ENCODE measurements around the gene RDH13. TPM values are rescaled to one million over a fixed set of nuclear protein-coding genes. Genes with fewer than 3 reads are reported as not detected.
"Not testable (repeated sequence)": the region's sequence is repeated elsewhere in the genome, so short reads cannot be mapped to it uniquely, and the experiment has no call there.

RDH13 gene
- polyA plus RNA-seq, 1 donor = 19.9 TPM

DNA sequence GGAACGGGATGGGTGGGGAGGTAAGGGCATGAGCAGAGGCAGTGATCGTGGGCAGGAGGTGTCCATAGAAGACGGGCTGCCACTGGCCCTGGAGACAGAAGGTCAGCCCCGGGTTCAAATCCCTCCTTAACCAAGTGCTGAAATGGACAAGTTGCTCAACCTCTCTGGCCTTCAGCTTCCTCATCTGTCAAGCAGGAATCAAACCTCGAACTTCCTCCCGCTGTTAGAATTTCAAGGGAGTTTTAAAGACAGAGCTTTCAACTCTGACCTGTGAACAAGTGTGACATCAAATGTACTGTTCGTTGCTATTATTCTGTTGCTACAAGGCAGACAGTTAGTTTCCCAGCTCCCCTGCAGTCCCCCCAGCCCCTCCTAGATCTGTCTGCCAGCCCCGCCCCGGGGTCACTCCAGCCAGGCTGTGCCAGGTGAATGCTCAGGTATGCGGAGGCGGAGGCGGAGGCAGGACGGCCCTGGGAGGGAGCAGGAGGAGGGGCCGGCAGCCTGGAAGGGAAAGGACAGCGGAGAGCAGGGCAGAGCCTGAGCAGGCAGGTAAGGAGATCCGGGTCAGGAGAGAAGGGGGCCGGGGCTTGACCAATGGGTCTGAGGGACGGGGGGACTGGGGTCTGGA lies 12.5 kb upstream of the RDH13 start, which contains the start of gene EPS8L1:
Gene EPS8L1, plus strand, starts transcription at position 499 of the 628 bp plus-strand sequence. CDS start 576 bp downstream, outside the sequence.
- 11% methylated on average over 4 of the region's 18 CpGs for WGBS (ENCODE audit: insufficient coverage, low lambda C conversion rate)
- peak within 1 kb of the TSS; percentile 8 for H3K27ac ChIP-seq (ENCODE audit: low read length)
- peaks cover 14% of the 10 kb centered on the region for H3K27me3 ChIP-seq (ENCODE audit: control insufficient read depth, insufficient read depth, low read length)
- H3K4me1 ChIP-seq (ENCODE audit: control insufficient read depth, insufficient read depth, low read length) = peaks cover 14% of the 10 kb centered on the region
- peak within 1 kb of the TSS; percentile 16 for H3K4me3 ChIP-seq (ENCODE audit: low read length)
- H3K9me3 ChIP-seq (ENCODE audit: control insufficient read depth, low read depth, low read length) = no peaks in the 10 kb centered on the region
- no peaks in the 10 kb centered on the region for H3K36me3 ChIP-seq (ENCODE audit: control insufficient read depth, insufficient read depth, low read length)
- peak; percentile 75 to 83 for DNase-seq

DNA sequence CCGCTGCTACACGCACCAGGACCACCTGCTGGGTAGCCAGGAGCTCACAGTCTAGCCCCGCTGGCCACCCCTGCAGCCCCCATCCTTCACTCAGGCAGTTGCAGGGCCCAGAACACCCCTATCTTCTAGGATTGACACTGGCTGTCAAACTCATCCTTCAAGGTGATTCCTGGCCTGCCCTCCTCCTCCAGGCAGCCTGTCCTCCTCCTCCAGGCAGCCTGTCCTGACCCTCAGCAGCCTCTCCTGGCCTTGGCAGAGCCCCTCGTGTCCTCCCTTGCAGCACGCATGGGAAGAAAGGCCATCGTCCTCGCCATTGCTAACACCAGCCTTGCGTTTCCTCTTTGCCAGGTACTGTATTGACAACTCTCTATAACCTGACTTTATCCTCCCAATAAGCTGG lies 9.0 kb upstream of the RDH13 start:
- no peaks in the 10 kb centered on the region for H3K36me3 ChIP-seq (ENCODE audit: control insufficient read depth, insufficient read depth, low read length)
- H3K4me1 ChIP-seq (ENCODE audit: control insufficient read depth, insufficient read depth, low read length) = peaks cover 10% of the 10 kb centered on the region
- no peak for DNase-seq
- H3K9me3 ChIP-seq (ENCODE audit: control insufficient read depth, low read depth, low read length) = no peaks in the 10 kb centered on the region
- no peak overlapping the region for H3K27ac ChIP-seq (ENCODE audit: low read length)
- no CpG with 5 or more reads among the region's 8 CpGs for WGBS (ENCODE audit: insufficient coverage, low lambda C conversion rate)
- no peak overlapping the region for H3K4me3 ChIP-seq (ENCODE audit: low read length)
- H3K27me3 ChIP-seq (ENCODE audit: control insufficient read depth, insufficient read depth, low read length) = peaks cover 16% of the 10 kb centered on the region

- Histone ChIP-seq H3K4me1 (ENCODE audit: control insufficient read depth, insufficient read depth, low read length) (peaks cover 10% of the 10 kb centered on the region), H3K36me3 (ENCODE audit: control insufficient read depth, insufficient read depth, low read length) (no peaks in the 10 kb centered on the region), H3K9me3 (ENCODE audit: control insufficient read depth, low read depth, low read length) (no peaks in the 10 kb centered on the region), H3K27ac (ENCODE audit: low read length) (no peak overlapping the region), H3K4me3 (ENCODE audit: low read length) (no peak overlapping the region), H3K27me3 (ENCODE audit: control insufficient read depth, insufficient read depth, low read length) (peaks cover 19% of the 10 kb centered on the region)
- no CpG with 5 or more reads among the region's 8 CpGs for WGBS (ENCODE audit: insufficient coverage, low lambda C conversion rate)
- DNase-seq = peak in 1 of 2 donors; percentile 67
Measured at GRCh38 chr19:55071129-55071502, 8.2 kb upstream of the RDH13 start.

GRCh38 chr19:55070466-55071128 lies 7.6 kb upstream of the RDH13 start:
- DNase-seq = no peak
- Histone ChIP-seq H3K4me1 (ENCODE audit: control insufficient read depth, insufficient read depth, low read length) (peaks cover 10% of the 10 kb centered on the region), H3K36me3 (ENCODE audit: control insufficient read depth, insufficient read depth, low read length) (no peaks in the 10 kb centered on the region), H3K27ac (ENCODE audit: low read length) (no peak overlapping the region), H3K9me3 (ENCODE audit: control insufficient read depth, low read depth, low read length) (no peaks in the 10 kb centered on the region), H3K27me3 (ENCODE audit: control insufficient read depth, insufficient read depth, low read length) (peaks cover 19% of the 10 kb centered on the region), H3K4me3 (ENCODE audit: low read length) (no peak overlapping the region)
- no CpG with 5 or more reads among the region's 10 CpGs for WGBS (ENCODE audit: insufficient coverage, low lambda C conversion rate)

GRCh38 chr19:55069865-55070197 lies 6.9 kb upstream of the RDH13 start:
- H3K4me1 ChIP-seq (ENCODE audit: control insufficient read depth, insufficient read depth, low read length) = peaks cover 5% of the 10 kb centered on the region
- H3K4me3 ChIP-seq (ENCODE audit: low read length) = no peak overlapping the region
- peaks cover 19% of the 10 kb centered on the region for H3K27me3 ChIP-seq (ENCODE audit: control insufficient read depth, insufficient read depth, low read length)
- H3K36me3 ChIP-seq (ENCODE audit: control insufficient read depth, insufficient read depth, low read length) = no peaks in the 10 kb centered on the region
- WGBS (ENCODE audit: insufficient coverage, low lambda C conversion rate) = no CpG with 5 or more reads among the region's 2 CpGs
- no peak for DNase-seq
- no peaks in the 10 kb centered on the region for H3K9me3 ChIP-seq (ENCODE audit: control insufficient read depth, low read depth, low read length)
- peak overlapping the region; percentile 55 for H3K27ac ChIP-seq (ENCODE audit: low read length)

DNA sequence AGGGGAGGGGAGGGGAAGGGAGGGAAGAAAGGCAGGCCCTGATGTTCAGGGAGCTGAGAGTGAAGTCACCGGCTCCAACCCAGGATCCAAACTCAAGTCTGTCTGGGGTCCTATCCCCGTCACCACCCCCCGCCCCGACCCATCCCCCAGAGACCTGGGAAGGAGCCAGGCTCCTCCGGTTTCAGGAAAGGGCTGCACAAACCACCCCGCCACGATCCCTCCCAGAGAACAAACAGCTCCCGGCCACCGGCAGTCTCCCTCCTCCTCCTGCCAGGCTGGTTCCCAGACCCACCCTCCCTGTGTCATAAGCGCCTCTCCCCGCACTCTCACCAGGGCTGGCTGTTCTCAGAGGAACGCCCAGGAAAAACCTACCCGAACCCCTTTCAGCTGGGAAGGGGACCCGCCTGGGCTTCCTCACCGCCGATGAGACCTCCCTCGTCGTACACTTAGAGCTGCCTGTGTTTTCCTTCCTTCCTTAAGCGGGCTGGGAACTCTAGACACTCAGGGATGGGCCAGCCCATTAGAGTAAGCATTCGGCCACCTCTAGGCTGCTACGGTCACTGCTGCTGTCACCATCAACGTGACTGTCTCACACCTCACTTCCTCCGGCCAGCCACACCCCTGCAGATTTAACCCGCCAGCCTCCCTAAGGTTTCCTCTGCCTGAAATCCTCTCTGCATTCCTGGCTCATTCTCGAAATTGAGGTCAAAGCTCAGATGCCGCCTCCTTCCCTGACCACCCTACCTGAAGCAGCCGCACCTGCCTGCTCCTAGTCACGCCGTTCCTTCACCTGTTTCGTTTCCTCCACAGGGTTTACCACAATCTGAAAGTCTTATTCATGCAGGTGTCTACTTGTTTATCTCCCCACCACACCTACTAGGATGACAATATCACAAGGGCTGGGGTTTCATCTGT lies 6.3 kb upstream of the RDH13 start:
- WGBS (ENCODE audit: insufficient coverage, low lambda C conversion rate) = no CpG with 5 or more reads among the region's 30 CpGs

DNA sequence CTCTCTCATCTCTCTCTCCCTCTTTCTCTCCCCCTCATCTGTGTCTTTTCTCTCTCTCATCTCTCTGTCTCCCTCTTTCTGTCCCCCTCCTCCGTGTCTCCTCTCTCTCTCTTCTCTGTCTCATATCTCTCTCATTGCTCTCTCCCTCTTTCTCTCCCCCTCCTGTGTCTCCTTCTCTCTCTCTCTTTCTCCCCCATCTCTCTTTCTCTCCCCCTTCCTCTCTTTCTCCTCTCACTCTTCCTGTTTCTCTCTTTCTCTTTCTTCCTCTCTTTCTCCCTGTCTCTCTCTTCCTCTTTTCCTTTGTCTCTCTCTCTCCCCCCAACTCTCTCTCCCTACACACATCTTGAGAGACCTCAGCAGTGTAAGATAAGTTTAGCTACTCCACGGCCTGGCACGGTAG lies 4.9 kb upstream of the RDH13 start:
- no peak for DNase-seq
- no peak overlapping the region for H3K27ac ChIP-seq (ENCODE audit: low read length)
- H3K9me3 ChIP-seq (ENCODE audit: control insufficient read depth, low read depth, low read length) = peaks cover 4% of the 10 kb centered on the region
- H3K4me1 ChIP-seq (ENCODE audit: control insufficient read depth, insufficient read depth, low read length) = peaks cover 5% of the 10 kb centered on the region
- H3K4me3 ChIP-seq (ENCODE audit: low read length) = no peak overlapping the region
- 8% methylated on average over 1 of the region's 3 CpGs for WGBS (ENCODE audit: insufficient coverage, low lambda C conversion rate)
- H3K27me3 ChIP-seq (ENCODE audit: control insufficient read depth, insufficient read depth, low read length) = peaks cover 19% of the 10 kb centered on the region
- H3K36me3 ChIP-seq (ENCODE audit: control insufficient read depth, insufficient read depth, low read length) = no peaks in the 10 kb centered on the region

More for the DNA sequence above, 6.3 kb upstream of the RDH13 start:
- Histone ChIP-seq H3K27ac (ENCODE audit: low read length) (peak overlapping the region; percentile 55), H3K36me3 (ENCODE audit: control insufficient read depth, insufficient read depth, low read length) (no peaks in the 10 kb centered on the region), H3K4me3 (ENCODE audit: low read length) (peak overlapping the region; percentile 7), H3K4me1 (ENCODE audit: control insufficient read depth, insufficient read depth, low read length) (peaks cover 5% of the 10 kb centered on the region), H3K9me3 (ENCODE audit: control insufficient read depth, low read depth, low read length) (no peaks in the 10 kb centered on the region), H3K27me3 (ENCODE audit: control insufficient read depth, insufficient read depth, low read length) (peaks cover 19% of the 10 kb centered on the region)
- DNase-seq = peak; percentile 77 to 91

DNA sequence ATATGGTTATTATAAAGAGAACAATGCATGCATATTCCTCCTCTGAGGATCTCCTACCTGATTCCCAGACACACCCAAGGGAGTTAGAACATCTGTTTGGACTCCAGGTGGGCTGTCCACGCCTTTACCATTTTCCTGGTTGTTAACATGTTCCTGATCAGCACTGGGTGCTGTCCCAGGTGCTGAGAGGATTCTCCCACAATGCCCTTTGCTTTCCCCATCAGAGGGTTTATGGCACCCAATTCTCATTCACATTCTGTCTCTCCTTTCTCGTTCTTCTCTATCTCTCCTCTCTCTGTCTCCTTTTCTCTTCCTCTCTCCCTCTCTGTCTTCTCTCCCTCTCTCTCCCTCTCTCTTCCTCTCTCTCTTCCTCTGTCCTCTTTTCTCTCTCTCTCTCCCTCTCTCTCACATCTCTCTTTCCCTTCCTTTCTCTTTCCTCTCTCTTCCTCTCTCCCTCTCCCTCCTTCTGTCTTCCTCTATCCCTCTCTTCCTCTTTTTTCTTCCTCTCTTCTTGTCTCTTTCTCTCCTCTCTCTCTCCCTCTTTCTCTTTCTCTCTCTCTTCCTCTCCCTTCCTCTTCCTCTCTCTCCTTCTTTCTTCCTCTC lies 3.3 kb upstream of the RDH13 start:
- no peak overlapping the region for H3K4me3 ChIP-seq (ENCODE audit: low read length)
- H3K9me3 ChIP-seq (ENCODE audit: control insufficient read depth, low read depth, low read length) = peaks cover 4% of the 10 kb centered on the region
- DNase-seq = no peak
- H3K27me3 ChIP-seq (ENCODE audit: control insufficient read depth, insufficient read depth, low read length) = peaks cover 19% of the 10 kb centered on the region
- H3K36me3 ChIP-seq (ENCODE audit: control insufficient read depth, insufficient read depth, low read length) = no peaks in the 10 kb centered on the region
- WGBS (ENCODE audit: insufficient coverage, low lambda C conversion rate) = 29% methylated on average over 1 of the region's 2 CpGs
- no peak overlapping the region for H3K27ac ChIP-seq (ENCODE audit: low read length)
- H3K4me1 ChIP-seq (ENCODE audit: control insufficient read depth, insufficient read depth, low read length) = peaks cover 5% of the 10 kb centered on the region

GRCh38 chr19:55065516-55065915 lies 2.6 kb upstream of the RDH13 start:
- not testable (repeated sequence) for DNase-seq; H3K9me3 ChIP-seq (ENCODE audit: control insufficient read depth, low read depth, low read length); H3K36me3 ChIP-seq (ENCODE audit: control insufficient read depth, insufficient read depth, low read length); H3K4me3 ChIP-seq (ENCODE audit: low read length); H3K4me1 ChIP-seq (ENCODE audit: control insufficient read depth, insufficient read depth, low read length); H3K27ac ChIP-seq (ENCODE audit: low read length)
- H3K27me3 ChIP-seq (ENCODE audit: control insufficient read depth, insufficient read depth, low read length) = peaks cover 19% of the 10 kb centered on the region
- WGBS (ENCODE audit: insufficient coverage, low lambda C conversion rate) = no CpG with 5 or more reads among the region's 9 CpGs

GRCh38 chr19:55063492-55063843 lies 520 bp upstream of the RDH13 start:
- H3K36me3 ChIP-seq (ENCODE audit: control insufficient read depth, insufficient read depth, low read length) = no peaks in the 10 kb centered on the region
- H3K4me3 ChIP-seq (ENCODE audit: low read length) = no peak overlapping the region
- peaks cover 4% of the 10 kb centered on the region for H3K9me3 ChIP-seq (ENCODE audit: control insufficient read depth, low read depth, low read length)
- H3K27me3 ChIP-seq (ENCODE audit: control insufficient read depth, insufficient read depth, low read length) = peaks cover 14% of the 10 kb centered on the region
- no peaks in the 10 kb centered on the region for H3K4me1 ChIP-seq (ENCODE audit: control insufficient read depth, insufficient read depth, low read length)
- no peak overlapping the region for H3K27ac ChIP-seq (ENCODE audit: low read length)
- WGBS (ENCODE audit: insufficient coverage, low lambda C conversion rate) = no CpG with 5 or more reads among the region's 3 CpGs
- DNase-seq = no peak
